MG63 (cell line): ENCODE measurements around the gene RANGAP1. TPM values are rescaled to one million over a fixed set of nuclear protein-coding genes. Genes with fewer than 3 reads are reported as not detected.

ENCODE experiments used
- DNase-seq: peaks from one replicate; pipeline ENCODE4 v3.0.0-alpha.2; 2020
- H3K27me3 ChIP-seq: fragments of 250-450 bp; sonication (Bioruptor Pico); 2 replicates; pipeline ENCODE4 v1.5.1; 2020; ENCODE audit warnings: mild to moderate bottlenecking, moderate library complexity
- H3K36me3 ChIP-seq: fragments of 250-450 bp; sonication (Bioruptor Pico); 2 replicates; pipeline ENCODE4 v1.5.1; 2020; ENCODE audit warnings: mild to moderate bottlenecking, moderate library complexity
- H3K4me3 ChIP-seq: fragments of 250-450 bp; sonication (Bioruptor Pico); 2 replicates; pipeline ENCODE4 v1.5.1; 2020; ENCODE audit warnings: mild to moderate bottlenecking, moderate library complexity
- H3K9me3 ChIP-seq: fragments of 250-450 bp; sonication (Bioruptor Pico); 2 replicates; pipeline ENCODE4 v1.5.1; 2020; ENCODE audit warnings: mild to moderate bottlenecking, moderate library complexity
- total RNA-seq: library from RNA; depleted of rRNA; stranded (reverse); fragments of >200 nt; shearing (Covaris generic); gene quantifications from 2 replicates; pipeline ENCODE4 v1.2.3, GENCODE V29; 2014; ENCODE audit warnings: low replicate concordance

RANGAP1 gene
- total RNA-seq, 1 experiment from 2014 or later: 226 TPM

GRCh38 chr22:41247703-41248102 lies 38.3 kb downstream of the RANGAP1 start:
- Histone ChIP-seq H3K27me3 (no peaks in the 10 kb centered on the region), H3K36me3 (peaks cover 81% of the 10 kb centered on the region), H3K9me3 (no peaks in the 10 kb centered on the region)

DNA sequence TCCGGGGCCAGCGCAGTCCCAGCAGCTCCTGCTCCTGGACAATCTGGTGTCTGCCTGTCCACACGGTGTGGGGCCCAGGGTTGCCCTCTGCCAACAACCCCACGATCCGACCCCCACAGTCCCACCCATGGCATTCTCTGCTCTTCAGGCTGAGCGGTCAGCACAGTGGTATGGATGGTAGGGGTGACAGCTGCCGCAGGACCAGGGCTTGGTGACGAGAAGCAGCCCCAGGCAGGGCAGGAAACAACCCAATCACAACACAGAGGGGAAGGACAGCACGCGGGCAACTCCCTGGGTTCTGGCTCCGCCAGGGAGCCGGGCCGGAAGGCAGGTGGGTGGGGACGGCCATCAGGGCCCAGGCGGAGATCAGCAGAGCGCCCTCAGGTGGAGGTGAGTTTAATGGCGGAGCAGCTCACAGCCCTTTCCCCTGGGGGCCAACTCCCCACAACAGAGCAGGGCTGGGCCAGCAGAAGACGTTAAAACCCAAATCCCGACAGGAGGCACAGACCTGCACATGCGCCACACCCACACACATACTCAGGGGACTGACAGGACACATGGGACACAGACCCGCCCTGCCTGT lies 40.0 kb downstream of the RANGAP1 start:
- Histone ChIP-seq H3K36me3 (peaks cover 64% of the 10 kb centered on the region), H3K9me3 (no peaks in the 10 kb centered on the region), H3K27me3 (no peaks in the 10 kb centered on the region), H3K4me3 (no peak overlapping the region)
- no peak for DNase-seq

More at GRCh38 chr22:41247703-41248102, 38.3 kb downstream of the RANGAP1 start:
- no peak for DNase-seq
- no peak overlapping the region for H3K4me3 ChIP-seq

GRCh38 chr22:41243361-41243760 lies 42.6 kb downstream of the RANGAP1 start:
- no peaks in the 10 kb centered on the region for H3K27me3 ChIP-seq
- no peak for DNase-seq
- peaks cover 37% of the 10 kb centered on the region for H3K36me3 ChIP-seq
- no peak overlapping the region for H3K4me3 ChIP-seq
- no peaks in the 10 kb centered on the region for H3K9me3 ChIP-seq

GRCh38 chr22:41242396-41243117 lies 43.4 kb downstream of the RANGAP1 start:
- Histone ChIP-seq H3K36me3 (peaks cover 31% of the 10 kb centered on the region), H3K4me3 (no peak overlapping the region), H3K9me3 (no peaks in the 10 kb centered on the region), H3K27me3 (no peaks in the 10 kb centered on the region)
- DNase-seq: peak; percentile 56

DNA sequence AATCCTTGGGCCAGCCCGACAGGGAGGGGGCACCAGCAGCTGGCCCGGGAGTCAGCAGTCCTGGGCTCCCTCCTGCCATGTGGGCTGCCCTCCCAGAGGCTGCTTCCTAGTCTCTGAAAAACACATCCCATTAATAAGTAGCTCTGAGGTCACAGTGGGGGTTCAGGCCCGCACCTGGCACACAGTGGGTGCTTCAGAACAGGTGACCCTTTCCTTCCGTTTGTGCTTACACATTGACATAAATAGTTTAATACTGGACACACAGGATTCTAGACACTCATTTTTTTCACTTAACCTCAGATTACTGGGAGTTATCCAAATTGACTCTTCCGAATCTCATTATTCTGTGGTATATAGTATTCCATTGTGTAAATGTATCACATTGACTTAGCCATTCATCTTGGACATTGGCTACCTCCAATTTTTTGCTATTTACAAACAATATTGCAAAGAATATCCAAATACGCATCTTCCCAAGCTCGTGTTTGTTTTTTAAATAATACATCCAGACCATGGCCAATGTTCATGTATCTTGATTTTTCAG lies 44.8 kb downstream of the RANGAP1 start:
- no peak for DNase-seq
- no peak overlapping the region for H3K4me3 ChIP-seq
- H3K27me3 ChIP-seq: no peaks in the 10 kb centered on the region
- peaks cover 18% of the 10 kb centered on the region for H3K36me3 ChIP-seq
- no peaks in the 10 kb centered on the region for H3K9me3 ChIP-seq

GRCh38 chr22:41240377-41241132 lies 45.4 kb downstream of the RANGAP1 start, which contains the start of gene CHADL:
CHADL (minus strand) TSS chr22:41240931; CDS start chr22:41240881, 50 bp downstream.
- no peak for DNase-seq
- Histone ChIP-seq H3K4me3 (no peak within 1 kb of the TSS), H3K9me3 (no peaks in the 10 kb centered on the region), H3K36me3 (peaks cover 13% of the 10 kb centered on the region), H3K27me3 (no peaks in the 10 kb centered on the region)

DNA sequence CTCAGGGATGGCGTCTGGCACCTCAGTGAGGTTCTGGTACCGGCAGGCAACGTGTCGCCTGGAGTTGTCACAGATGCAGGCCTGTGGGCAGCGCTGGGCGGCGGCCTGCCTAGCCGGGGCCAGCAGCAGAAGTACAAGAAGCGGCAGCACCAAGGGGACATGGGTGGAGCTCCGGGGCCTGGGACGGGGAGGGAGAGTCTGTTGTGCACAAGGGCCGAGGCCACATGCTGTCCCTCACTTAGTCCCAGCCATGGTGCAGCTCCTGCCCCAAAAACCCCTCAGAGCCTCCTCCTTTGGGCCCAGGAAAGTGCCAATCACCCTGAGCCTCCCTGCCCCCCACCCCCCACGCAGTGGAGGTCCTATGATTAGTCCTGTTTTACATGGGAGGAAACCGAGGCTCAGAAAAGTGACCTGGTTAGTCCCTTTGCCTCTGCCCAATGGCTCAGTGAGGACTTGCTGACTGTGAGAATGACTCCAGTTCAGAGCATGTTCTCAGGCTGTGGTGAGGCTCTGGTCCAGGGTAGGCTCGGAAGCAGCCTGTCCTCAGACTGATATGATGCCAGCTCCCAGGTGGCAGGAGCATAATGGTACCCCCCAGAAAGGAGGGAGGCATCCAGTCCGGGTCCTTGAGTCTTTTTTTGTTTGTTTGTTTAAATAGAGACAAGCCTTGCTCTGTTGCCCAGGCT lies 46.4 kb downstream of the RANGAP1 start:
- Histone ChIP-seq H3K36me3 (peaks cover 3% of the 10 kb centered on the region; the same call in 1 of the 2 replicates), H3K27me3 (no peaks in the 10 kb centered on the region), H3K9me3 (no peaks in the 10 kb centered on the region), H3K4me3 (no peak overlapping the region)
- DNase-seq: no peak

- DNase-seq: no peak
- Histone ChIP-seq H3K4me3 (no peak overlapping the region), H3K36me3 (no peaks in the 10 kb centered on the region), H3K27me3 (no peaks in the 10 kb centered on the region), H3K9me3 (no peaks in the 10 kb centered on the region)
Observed at GRCh38 chr22:41238570-41239442, 47.2 kb downstream of the RANGAP1 start.

- Histone ChIP-seq H3K9me3 (no peaks in the 10 kb centered on the region), H3K27me3 (no peaks in the 10 kb centered on the region), H3K4me3 (no peak overlapping the region), H3K36me3 (no peaks in the 10 kb centered on the region)
- no peak for DNase-seq
Observed at GRCh38 chr22:41237707-41238569, 48.0 kb downstream of the RANGAP1 start.

DNA sequence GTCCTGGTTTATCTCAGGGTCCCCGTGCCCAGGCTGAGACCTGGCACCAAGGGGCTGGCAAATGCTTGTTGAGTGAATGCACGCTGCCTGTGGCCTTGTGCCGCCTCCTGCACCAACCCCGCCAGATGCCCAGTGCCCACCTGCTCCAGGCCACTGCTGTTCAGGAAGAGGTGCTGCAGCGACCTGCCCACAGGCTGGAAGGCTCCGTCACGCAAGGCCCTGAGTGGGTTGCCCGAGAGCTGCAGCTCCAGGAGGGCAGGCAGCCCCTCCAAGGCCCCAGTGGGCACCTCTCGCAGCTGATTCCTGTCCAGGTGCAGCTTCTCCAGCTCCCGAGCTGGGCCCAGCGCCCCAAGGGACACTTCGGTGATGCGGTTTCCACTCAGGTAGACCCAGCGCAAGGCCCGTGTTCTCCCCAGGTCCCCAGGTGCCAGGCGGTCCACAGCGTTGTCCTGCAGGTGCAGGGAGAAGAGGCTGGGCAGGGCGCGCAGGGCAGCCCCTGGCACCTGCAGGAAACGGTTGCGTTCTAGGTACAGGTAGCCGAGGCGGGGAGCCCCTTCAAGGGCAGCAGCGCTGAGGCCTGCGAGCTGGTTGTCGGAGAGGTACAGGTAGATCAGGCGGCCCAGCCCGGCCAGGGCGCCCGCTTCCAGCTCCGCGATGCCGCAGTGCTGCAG lies 48.8 kb downstream of the RANGAP1 start:
- Histone ChIP-seq H3K9me3 (no peaks in the 10 kb centered on the region), H3K4me3 (no peak overlapping the region), H3K36me3 (no peaks in the 10 kb centered on the region), H3K27me3 (no peaks in the 10 kb centered on the region)
- no peak for DNase-seq

GRCh38 chr22:41234815-41235695 lies 50.9 kb downstream of the RANGAP1 start:
- DNase-seq: peak; percentile 53
- Histone ChIP-seq H3K27me3 (no peaks in the 10 kb centered on the region), H3K36me3 (peaks cover 4% of the 10 kb centered on the region)

DNA sequence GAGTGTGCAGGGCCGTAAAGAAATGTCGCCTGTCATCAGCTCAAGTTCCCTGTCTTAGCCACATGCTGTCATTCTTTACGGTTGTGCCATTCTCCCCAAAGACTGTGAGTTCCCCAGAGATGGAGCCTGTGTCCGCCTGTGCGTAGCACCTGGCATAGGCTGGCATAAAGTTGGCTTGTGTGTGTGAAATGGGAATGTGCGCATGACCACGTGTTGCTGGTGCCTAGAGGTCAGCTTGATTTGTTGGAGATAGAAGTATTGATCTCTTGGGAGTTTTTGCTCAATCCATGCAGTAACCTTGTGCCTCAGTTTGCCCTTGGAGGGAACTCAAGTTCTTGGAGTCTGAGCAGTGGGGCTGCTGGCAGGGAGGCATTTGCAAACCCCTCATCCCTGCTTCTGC lies 54.6 kb downstream of the RANGAP1 start:
- no peaks in the 10 kb centered on the region for H3K9me3 ChIP-seq
- no peak for DNase-seq
- H3K4me3 ChIP-seq: no peak overlapping the region
- H3K36me3 ChIP-seq: peaks cover 4% of the 10 kb centered on the region
- no peaks in the 10 kb centered on the region for H3K27me3 ChIP-seq

More at GRCh38 chr22:41234815-41235695, 50.9 kb downstream of the RANGAP1 start:
- H3K9me3 ChIP-seq: no peaks in the 10 kb centered on the region
- H3K4me3 ChIP-seq: no peak overlapping the region

GRCh38 chr22:41230401-41230785 lies 55.6 kb downstream of the RANGAP1 start:
- no peak for DNase-seq
- Histone ChIP-seq H3K36me3 (peaks cover 8% of the 10 kb centered on the region), H3K27me3 (no peaks in the 10 kb centered on the region), H3K4me3 (no peak overlapping the region), H3K9me3 (no peaks in the 10 kb centered on the region)
